GM12874 (cell line): ENCODE measurements around the gene ATP4A.

Experiments
- TF ChIP-seq, protein P1 (sequence below): IDR thresholded peaks from 2 replicates; pipeline ENCODE4 v1.5.1; 2011; ENCODE audit warnings: low read depth, mild to moderate bottlenecking, control low read depth, low read length, moderate library complexity; ENCODE audit not compliant: insufficient read depth

The ATP4A gene

DNA sequence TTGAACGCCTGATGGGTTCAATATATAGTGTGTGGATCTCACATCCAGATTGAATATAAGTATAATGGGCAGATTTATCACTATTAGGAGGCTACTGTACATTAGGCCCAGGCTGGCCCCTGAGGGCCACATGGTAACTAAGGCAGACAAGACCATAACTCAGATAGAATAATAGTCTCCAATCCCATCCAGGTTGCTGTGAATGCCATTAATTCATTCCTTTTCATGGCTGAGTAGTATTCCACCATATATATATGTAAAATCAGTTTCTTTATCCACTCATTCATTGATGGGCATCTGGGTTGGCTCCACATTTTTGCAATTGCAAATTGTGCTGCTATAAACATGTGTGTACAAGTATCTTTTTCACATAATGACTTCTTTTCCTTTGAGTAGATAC lies 14.5 kb upstream of the ATP4A start:
- TF ChIP-seq, protein P1, sequence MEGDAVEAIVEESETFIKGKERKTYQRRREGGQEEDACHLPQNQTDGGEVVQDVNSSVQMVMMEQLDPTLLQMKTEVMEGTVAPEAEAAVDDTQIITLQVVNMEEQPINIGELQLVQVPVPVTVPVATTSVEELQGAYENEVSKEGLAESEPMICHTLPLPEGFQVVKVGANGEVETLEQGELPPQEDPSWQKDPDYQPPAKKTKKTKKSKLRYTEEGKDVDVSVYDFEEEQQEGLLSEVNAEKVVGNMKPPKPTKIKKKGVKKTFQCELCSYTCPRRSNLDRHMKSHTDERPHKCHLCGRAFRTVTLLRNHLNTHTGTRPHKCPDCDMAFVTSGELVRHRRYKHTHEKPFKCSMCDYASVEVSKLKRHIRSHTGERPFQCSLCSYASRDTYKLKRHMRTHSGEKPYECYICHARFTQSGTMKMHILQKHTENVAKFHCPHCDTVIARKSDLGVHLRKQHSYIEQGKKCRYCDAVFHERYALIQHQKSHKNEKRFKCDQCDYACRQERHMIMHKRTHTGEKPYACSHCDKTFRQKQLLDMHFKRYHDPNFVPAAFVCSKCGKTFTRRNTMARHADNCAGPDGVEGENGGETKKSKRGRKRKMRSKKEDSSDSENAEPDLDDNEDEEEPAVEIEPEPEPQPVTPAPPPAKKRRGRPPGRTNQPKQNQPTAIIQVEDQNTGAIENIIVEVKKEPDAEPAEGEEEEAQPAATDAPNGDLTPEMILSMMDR: no peak

DNA sequence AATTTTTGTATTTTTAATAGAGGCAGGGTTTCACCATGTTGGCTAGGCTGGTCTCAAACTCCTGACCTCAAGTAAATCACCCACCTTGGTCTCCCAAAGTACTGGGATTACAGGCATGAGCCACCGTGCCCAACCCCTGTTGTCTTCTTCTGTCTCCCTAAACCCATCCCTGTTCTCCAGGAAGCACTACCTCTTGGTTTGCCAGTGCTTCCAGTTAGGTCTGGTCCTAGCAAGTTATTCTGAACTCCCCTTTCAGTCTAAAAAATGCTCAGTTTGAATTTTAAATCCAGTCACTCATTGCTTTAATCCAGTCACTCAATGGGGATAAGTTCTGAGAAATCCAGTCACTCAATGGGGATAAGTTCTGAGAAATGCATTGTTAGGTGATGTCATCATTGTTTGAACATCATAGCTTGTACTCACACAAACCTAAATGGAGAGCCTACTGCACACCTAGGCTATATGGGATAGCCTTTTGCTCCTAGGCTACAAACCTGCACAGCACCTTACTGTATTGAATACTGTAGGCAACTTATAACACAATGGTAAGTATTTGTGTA lies 8.0 kb upstream of the ATP4A start:
- TF ChIP-seq, protein P1: no peak

DNA sequence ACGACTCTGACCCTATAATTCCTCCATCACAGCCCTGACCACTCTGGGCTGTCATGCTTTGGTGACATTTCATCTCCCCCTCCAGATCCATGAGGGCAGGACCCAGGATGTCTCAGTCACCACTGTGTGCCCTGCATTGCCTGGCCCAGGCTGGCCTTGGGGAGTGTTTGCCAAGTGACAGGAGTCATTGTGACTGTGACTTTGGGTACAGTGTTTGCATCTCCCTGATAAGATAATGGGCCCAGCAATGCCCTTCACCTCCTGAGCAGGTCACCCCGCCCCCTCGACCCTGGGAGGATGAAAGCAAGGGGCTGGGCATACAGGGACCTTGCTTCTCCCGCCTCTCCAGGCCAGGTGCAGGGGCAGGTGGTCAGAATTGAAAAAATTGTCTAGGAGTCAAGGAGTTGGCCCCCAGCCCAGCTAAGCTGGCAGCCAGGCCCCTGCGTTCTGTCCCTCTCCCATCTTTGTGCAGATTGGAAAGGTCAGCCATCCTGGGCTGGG lies 5.9 kb upstream of the ATP4A start:
- TF ChIP-seq, protein P1: no peak

DNA sequence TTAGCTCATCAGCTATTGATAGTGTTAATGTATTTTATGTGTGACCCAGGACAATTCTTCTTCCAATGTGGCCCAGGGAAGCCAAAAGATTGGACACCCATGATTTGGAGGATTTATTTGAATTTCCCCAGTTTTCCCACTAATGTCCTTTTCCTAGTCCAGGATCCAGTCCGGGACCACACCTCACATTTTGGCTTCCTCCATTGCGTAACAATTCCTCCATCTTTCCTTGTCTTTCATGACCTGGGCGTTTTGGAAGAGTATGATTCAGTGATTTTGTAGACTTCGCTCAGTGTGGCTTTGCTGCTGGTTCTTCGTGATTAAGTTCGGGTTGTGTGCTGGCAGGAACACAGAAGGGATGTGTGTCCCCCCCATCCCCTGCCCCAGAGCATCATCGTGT lies 3.3 kb upstream of the ATP4A start:
- TF ChIP-seq, protein P1: no peak

DNA sequence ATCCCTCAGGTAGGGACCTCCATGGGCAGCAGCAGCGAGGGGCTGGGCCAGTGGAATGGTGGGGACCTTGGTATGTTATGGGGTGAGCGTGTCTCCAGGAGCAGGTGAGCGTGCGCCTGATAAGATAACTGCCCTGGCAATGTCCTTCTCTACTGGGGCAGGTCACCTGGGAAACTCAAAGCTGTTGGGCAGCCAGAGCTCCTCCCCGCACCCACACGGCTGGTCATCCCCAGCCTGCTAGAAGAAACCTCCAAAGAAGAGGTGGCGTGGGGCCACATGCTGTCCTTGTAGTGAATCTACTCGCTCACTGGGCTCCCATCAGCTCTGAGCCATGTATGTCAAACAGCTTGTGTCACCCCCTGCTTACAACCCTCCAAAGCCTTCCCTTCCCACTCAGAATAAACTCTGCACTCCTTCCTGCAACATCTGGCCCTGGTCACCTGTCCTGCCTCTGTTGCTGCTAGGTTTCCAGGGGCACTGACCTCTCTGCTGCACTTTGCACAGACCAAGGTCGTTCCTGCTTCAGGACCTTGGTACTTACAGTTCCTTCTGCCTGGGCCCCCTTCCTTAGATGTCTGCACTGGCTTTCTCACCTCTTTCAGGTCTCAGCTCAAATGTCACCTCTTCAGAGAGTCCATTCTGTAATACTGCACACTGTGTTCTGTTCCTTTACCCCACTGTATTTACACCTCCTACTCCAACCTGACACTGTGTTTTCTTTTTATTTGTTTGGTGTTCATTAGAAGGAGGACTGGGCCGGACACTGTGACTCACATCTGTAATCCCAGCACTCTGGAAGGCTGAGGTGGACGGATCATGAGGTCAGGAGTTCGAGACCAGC lies 1.8 kb upstream of the ATP4A start:
- TF ChIP-seq, protein P1: no peak

DNA sequence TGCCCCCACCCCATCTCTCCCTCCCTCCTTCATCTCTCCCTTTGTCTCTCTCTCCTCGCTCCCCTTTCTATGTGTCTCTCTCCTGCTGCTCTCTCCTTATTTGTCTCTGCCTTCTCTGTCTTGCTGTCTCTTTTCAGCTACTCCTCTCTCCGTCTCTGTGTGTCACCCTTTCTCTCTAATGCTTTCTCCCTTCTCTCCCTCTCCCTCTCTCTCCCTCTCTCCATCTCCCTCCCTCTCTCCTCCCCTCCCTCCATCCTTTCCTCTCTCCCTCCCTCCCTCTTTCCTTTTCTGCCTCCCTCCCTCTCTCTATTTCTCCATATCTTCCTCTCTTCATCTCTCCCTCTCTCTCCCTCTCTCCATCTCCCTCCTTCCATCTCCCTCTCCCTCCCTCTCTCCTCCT lies 682 bp downstream of the ATP4A start:
- TF ChIP-seq, protein P1: no peak

DNA sequence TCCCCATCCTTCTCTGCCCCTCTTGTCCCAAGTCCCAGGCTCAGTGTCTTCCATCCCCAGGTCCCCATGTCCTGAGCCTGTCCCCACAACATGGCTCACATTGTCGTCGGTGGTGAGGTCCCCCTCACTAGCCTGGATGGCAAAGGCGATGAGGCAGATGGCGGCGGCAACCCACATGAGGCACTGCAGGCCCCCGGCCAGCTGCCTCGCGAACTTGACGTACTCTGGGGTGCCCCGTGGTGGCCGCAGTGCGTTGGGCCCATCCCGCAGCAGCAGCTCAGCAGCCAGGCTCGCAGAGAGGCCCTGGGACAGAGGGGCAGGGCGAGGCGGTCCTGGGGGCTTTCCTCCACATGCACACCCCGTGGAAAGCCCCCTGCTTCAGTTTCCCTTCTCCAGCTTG lies 1.1 kb downstream of the ATP4A start:
- TF ChIP-seq, protein P1: no peak
